GM21381 (cell line): Measurements from ENCODE around the gene ACOX1.

Experiments used
- ATAC-seq: cut with Tn5 transposase; IDR thresholded peaks from one replicate; pipeline ENCODE4 v1.9.1; 2021; ENCODE audit warnings: mild to moderate bottlenecking, moderate library complexity; ENCODE audit not compliant: unreplicated experiment

ACOX1 gene

GRCh38 chr17:75894049-75894733 lies 84.8 kb downstream of the ACOX1 start:
- ATAC-seq, result no peak

GRCh38 chr17:75893305-75894048 lies 85.5 kb downstream of the ACOX1 start:
- no peak for ATAC-seq

DNA sequence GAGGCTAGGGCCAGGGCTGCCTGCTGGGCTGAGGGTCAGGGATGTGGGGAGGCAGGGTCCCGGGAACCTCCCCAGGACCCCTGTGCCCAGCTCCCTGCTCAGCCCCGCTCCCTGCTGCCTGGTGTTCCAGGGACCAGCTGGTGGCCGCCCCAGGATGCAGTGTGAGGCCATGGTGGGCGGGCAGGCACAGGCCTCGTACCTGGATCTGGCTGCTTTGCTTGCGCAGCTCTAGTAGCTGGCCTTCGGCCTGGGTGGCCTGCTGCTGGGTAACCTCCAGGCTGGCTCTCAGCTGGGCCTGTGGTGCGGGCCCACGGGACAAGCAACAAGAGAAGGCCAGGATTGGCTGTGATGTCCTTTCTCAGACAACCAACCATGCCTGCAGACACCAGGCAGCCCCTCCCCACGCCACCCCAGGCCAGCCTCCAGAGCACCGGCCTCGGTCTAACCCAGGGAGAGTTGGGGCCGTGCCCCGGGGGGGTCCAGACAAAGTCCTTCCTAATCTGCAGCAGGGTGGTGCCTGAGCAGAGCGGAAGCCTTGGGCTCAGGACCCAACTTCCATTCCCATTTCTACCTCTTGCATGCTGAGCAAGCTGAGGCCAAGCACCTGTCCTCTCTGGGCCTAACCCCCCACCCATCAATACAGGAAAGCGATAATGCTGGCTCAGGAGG lies 86.3 kb downstream of the ACOX1 start:
- no peak for ATAC-seq

GRCh38 chr17:75891605-75892555 lies 87.1 kb downstream of the ACOX1 start:
- ATAC-seq, result no peak
